NCI-H1092 treated with DMSO at 0.1 percent for 48 hours (cell line): ENCODE results near the gene CFH.
"Not testable (repeated sequence)": the region's sequence is repeated elsewhere in the genome, so short reads cannot be mapped to it uniquely, and the experiment has no call there.

Experiments
- DNase-seq: peaks from one replicate; lab custom pipeline; 2025; lab: John Stamatoyannopoulos, UW

The CFH gene

DNA sequence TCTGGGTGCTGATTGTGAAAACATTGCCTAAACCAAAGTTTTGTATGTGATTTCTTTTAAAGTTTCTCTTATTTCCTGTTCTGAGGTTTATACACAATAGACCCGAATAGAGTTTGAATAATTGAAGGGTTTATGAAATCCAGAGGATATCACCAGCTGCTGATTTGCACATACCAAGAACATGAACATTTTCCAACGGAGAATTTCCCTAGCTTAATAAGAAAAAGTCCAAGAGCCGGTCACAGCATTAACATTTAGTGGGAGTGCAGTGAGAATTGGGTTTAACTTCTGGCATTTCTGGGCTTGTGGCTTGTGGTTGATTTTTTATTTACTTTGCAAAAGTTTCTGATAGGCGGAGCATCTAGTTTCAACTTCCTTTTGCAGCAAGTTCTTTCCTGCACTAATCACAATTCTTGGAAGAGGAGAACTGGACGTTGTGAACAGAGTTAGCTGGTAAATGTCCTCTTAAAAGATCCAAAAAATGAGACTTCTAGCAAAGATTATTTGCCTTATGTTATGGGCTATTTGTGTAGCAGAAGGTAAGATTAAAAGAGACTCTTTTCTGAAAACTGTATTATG lies at the start of gene CFH:
CFH (plus strand) TSS at position 407 of the 579 bp plus-strand sequence; CDS start at position 482, 75 bp downstream.
- no peak for DNase-seq

GRCh38 chr1:196603651-196604050 lies 48.2 kb upstream of the CFH start:
- no peak for DNase-seq

- DNase-seq, result peak; percentile 86
Observed at GRCh38 chr1:196607981-196608380, 43.9 kb upstream of the CFH start.

DNA sequence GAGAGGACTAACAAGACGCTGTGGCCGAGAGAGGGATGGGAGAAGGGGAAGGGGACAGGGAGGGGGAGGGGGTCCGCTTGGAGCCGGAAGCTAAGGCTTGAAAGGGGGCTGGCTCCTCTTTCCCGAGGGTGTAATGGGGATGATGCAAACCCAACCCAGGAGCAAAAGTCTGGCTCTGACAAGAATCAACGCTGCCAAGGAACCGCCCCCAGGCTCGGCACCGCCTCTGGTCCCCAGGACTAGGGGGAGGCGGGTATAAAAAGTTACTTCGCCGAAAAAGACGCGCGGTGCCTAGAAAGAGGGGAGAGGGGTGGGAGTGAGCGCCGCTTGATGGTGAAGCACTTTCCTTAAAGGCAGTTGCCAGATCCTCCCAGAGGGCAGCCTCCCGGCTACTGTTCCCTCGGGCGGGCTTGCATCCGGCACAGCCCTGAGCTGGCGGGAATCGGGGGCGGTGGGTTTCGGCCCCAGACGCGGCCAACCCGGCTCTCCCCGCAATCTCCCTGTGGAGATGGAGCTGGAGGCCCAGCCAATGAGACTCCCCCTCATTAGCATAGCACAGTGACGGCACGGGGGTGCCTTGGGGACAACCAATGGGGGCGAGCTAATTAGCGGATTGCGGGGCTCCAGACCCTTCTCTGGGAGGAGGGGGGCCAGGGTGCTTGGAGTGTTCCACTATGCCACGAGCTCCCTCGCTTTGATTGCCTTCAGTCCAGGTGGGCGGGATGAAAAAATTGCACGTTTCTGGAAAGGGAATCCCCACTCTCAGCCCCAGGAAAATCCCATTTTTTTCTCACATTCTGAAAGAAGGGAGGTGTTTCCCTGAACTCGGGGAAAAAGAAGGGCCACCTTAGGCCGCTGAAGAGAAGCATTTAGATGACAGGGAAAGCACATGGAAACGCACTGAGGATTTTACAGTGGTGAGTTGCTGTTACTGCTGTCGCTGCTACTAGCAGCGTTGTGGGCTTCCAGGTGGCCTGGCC lies 43.2 kb upstream of the CFH start, which contains the start of gene KCNT2:
KCNT2 (minus strand) TSS at position 51 of the 980 bp plus-strand sequence. CDS start 131 bp downstream, outside the sequence.
- DNase-seq, result peak; percentile 98

- DNase-seq, result no peak
Observed at GRCh38 chr1:196609370-196609737, 42.5 kb upstream of the CFH start.

GRCh38 chr1:196611873-196612272 lies 40.0 kb upstream of the CFH start:
- DNase-seq, result no peak

DNA sequence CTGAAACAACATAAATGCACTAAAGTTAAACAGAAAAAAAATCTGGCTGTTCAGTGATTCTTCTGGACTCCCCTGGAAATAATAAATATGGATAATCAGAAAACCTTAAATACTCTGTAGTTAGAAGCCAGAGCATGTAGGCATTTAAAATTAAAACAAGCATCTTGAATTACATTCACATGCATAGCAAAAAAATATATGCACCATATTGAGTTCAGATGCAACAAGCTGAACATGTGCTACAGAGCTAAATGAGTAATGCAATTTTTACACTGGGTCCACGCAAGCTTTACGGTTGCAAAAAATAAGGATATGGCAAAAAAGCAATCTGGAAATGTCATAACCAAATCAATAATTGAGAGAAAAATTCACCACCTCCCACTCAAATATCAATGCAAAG lies 32.1 kb upstream of the CFH start:
- DNase-seq, result no peak

DNA sequence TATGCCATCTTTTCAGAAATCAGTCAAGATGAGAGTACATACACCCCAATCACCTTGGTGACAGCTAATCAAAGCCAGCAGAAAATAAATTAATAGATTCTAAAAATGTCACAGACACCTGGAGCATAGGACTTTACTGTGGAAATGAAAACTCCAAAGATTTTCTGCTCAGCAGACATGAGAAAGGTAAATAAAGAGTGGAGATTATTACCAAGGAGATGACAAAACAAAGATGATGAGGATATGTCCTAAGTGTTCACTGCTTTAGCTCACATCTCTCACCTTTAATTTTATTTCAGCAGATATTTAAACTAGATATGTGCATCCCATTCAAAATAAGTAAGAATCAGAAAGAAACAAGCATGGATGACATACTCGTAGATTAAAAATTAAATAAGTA lies 28.8 kb upstream of the CFH start:
- DNase-seq, result no peak

DNA sequence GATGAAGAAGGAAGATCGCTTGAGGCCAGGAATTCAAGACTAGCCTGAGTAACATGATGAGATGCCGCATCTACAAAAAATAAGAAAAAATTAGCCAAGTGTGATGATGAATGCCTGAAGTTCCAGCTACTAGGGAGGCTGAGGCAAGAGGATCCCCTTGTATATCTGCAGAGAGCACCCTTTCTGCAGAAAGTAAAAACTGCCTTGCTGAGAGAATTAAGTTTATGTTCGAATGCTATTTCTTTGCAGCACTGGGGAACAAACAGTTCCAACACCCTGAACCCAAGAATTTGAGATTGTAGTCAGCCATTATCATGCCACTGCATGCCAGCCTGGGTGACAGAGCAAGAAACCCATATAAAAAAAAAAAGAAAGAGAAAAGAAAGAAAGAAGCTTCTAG lies 23.0 kb upstream of the CFH start:
- DNase-seq, result no peak

DNA sequence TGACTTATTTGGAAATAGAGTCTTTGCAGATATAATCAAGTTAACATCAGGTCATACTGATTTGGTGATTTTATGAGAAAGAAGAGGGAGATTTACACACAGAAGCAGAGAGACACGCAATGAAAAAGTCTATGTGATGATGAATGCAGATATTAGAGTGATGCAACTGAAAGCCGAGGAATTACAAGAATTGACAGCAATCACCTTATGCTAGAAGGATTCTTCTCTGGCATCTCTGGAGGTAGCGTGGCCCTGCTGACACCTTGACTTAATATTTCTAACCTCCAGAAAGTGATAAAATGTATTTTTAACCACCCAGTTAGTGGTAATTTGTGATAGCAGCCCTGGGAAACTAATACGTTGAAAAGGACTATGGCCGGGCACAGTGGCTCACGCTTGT lies 14.2 kb upstream of the CFH start:
- no peak for DNase-seq

- no peak for DNase-seq
Observed at GRCh38 chr1:196638466-196638865, 13.4 kb upstream of the CFH start.

DNA sequence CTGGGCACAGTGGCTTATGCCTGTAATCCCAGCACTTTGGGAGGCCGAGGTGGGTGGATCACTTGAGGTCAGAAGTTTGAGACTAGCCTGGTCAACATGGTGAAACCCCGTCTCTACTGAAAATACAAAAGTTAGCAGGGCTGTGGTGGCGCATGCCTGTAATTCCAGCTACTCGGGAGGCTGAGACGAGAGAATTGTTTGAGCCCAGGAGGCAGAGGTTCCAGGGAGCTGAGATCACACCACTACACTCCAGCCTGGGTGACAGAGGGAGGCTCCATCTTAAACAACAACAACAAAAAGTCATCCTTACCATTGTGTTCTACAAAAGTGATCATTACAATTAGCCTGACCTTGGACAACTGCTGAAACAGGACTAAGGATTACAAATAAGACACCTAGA lies 12.6 kb upstream of the CFH start:
- DNase-seq, result not testable (repeated sequence)

GRCh38 chr1:196640976-196641375 lies 10.9 kb upstream of the CFH start:
- no peak for DNase-seq

- DNase-seq, result no peak
Observed at GRCh38 chr1:196649990-196650389, 1.9 kb upstream of the CFH start.

- no peak for DNase-seq
Observed at GRCh38 chr1:196650403-196650802, 1.4 kb upstream of the CFH start.

DNA sequence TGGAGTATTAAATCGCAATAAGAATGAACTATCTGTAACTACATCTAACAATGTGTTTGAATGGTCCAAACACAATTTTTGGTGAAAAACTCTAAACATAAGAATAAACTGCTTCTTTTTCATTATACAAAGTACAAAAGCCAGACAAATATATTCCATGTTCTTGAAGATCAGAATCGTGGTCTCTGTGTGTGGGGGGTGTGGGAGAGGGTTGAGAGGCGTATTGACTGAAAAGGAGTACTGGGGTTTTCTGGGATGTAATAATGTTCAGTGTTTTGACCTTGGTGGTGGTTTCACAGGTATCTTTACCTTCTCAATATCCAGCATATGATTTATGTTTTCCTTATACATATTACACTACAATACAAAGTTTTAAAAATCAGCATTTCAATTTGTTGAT lies 764 bp upstream of the CFH start:
- DNase-seq, result no peak

GRCh38 chr1:196654271-196654670 lies 2.4 kb downstream of the CFH start:
- no peak for DNase-seq

GRCh38 chr1:196655071-196655470 lies 3.2 kb downstream of the CFH start:
- no peak for DNase-seq

GRCh38 chr1:196655494-196655893 lies 3.7 kb downstream of the CFH start:
- DNase-seq, result no peak

DNA sequence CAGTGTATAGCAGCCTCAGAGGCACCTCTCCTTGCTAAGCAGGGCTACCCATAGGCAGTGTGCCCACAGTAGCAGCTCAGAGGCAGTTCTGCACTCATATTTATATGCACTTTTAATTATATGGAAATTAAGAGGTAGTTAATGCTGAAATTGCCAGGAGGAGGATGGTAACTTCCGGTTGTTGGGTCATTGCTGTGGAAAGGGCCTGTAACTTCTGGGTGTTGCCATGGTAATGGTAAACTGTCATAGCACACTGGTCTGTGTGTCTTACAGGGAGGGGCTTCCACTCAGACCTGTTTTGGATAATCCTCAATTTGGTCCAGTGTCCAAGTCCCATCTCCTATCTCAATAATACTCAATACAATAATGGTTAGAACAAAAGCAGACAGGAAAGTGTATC lies 7.6 kb downstream of the CFH start:
- no peak for DNase-seq

GRCh38 chr1:196660272-196660671 lies 8.4 kb downstream of the CFH start:
- DNase-seq, result no peak

DNA sequence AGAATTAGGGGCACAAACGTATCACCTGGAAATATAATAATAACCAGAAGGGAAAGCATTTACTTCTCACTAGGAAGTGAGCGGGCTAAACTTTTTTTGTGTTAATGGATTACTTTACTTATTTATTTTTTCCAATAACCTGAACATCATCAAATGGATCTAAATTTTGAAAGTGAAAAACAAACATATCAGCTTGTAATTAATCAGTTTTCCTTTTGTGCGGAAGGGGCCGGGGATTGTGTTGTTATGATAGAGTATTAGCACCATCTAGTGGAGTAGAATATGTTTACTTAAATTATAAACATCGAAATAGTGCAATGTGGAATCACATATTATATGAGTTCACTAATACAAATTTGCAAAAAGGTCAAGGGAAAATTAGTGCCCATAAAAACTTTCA lies 9.0 kb downstream of the CFH start:
- peak; percentile 60 for DNase-seq

- no peak for DNase-seq
Observed at GRCh38 chr1:196661345-196661744, 9.5 kb downstream of the CFH start.
